Glomerular endothelial cell (primary cell): Measurements from ENCODE around the gene TTLL10. TPM values are rescaled to one million over a fixed set of nuclear protein-coding genes. Genes with fewer than 3 reads are reported as not detected.

ENCODE experiments used
- DNase-seq: peaks from one replicate; pipeline ENCODE4 v3.0.0-alpha.2; 2011; ENCODE audit warnings: low read depth, low spot score; ENCODE audit errors: extremely low read depth
- total RNA-seq: library from RNA; depleted of rRNA; stranded (reverse); fragments of >200 nt; gene quantifications from 2 replicates; pipeline ENCODE4 v1.2.3, GENCODE V29; 2015

Gene TTLL10
- total RNA-seq, 1 donor from 2014 or later = not detected

DNA sequence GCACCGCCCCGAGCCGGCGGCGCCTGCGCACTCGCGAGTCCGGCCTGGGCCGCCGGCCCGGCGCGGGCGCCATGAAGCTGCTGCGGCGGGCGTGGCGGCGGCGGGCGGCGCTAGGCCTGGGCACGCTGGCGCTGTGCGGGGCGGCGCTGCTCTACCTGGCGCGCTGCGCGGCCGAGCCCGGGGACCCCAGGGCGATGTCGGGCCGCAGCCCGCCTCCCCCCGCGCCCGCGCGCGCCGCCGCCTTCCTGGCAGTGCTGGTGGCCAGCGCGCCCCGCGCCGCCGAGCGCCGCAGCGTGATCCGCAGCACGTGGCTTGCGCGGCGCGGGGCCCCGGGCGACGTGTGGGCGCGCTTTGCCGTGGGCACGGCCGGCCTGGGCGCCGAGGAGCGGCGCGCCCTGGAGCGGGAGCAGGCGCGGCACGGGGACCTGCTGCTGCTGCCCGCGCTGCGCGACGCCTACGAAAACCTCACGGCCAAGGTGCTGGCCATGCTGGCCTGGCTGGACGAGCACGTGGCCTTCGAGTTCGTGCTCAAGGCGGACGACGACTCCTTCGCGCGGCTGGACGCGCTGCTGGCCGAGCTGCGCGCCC lies 58.6 kb downstream of the TTLL10 start, which contains the start of gene B3GALT6:
Gene B3GALT6, plus strand, starts transcription at position 30 of the 588 bp plus-strand sequence. Its CDS starts 42 bp downstream, at position 72.
- DNase-seq = no peak

DNA sequence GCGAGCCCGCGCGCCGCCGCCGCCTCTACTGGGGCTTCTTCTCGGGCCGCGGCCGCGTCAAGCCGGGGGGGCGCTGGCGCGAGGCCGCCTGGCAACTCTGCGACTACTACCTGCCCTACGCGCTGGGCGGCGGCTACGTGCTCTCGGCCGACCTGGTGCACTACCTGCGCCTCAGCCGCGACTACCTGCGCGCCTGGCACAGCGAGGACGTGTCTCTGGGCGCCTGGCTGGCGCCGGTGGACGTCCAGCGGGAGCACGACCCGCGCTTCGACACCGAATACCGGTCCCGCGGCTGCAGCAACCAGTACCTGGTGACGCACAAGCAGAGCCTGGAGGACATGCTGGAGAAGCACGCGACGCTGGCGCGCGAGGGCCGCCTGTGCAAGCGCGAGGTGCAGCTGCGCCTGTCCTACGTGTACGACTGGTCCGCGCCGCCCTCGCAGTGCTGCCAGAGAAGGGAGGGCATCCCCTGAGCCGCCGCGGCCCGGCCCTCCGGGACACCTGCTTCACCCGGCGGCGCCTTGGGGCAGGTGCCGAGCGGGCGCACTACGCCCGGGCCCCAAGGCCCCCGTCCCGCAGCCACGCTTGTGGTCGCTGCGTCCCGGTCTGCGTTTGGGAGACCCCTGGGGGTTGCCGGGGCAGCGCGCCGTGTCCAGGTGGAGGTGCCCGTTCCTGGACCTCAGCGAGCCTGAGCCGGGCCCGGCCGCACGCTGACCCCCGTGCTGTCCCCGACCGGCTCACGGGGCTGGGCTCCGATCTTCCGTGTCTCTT lies 59.3 kb downstream of the TTLL10 start:
- no peak for DNase-seq

- no peak for DNase-seq
Measured at GRCh38 chr1:1233567-1233892, 59.9 kb downstream of the TTLL10 start.

DNA sequence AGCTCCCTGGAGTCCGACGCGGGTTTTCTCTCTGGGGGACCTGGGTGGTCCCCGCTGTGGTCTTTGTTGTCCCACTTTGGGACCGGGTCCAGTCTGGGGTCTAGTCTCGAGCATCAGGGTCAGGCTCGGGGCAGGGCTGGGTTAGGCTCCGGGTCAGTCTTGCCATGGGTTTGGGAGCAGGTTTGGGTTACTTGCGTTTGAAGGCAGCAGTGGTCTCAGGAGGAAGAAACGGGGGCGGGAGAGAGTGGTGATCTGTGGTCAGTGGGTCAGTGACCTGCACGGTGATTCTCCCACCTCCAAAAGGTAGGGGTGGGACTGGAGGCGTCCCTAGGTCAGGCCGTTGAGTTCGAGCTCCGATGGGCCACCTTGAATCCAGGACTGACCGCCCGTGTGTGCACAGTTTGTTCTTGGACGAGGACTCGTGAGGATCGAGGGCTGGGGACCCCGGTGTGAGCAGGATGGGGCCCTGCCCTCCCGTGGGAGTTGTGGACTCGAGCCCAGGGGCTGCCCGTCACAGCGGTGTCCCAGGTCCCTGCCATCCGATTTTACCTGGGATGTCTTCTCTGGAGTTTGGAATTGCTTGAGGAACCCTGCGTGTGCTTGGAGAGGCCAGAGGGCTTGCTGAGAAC lies 60.6 kb downstream of the TTLL10 start:
- no peak for DNase-seq

GRCh38 chr1:1235016-1235744 lies 61.5 kb downstream of the TTLL10 start:
- DNase-seq = no peak

DNA sequence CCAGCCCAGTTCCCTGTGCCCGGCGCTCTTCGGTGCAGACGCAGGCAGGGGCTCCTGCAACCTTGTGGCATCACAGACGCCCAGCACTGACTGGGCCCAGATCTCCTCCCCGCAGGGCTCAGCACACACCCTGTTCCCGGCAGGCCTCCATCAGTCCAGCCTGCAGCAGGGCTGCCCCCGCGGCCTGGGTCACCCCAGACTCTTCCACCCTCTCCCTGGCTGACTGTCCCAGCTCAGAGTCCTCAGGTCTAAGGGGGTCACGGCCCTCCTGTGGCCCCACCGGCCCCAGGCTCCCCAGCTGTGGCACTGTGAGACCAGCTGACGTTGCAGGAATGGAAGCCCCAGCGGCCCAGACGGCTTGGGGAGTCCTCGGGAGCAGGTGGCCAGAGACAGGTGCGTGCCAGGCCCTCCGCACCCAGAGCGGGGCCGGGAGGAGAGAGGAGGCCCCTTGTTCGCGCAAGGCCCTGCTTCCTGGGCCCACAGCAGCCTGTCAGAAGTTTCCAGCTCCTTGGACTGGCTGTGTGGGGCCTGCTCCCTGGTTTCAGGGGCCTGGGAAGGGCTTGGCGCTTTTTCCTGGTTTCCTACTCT lies 62.6 kb downstream of the TTLL10 start:
- no peak for DNase-seq

- DNase-seq = no peak
Measured at GRCh38 chr1:1236945-1237873, 63.5 kb downstream of the TTLL10 start.

GRCh38 chr1:1237874-1238701 lies 64.4 kb downstream of the TTLL10 start:
- no peak for DNase-seq

GRCh38 chr1:1238702-1239178 lies 65.1 kb downstream of the TTLL10 start:
- DNase-seq = no peak

DNA sequence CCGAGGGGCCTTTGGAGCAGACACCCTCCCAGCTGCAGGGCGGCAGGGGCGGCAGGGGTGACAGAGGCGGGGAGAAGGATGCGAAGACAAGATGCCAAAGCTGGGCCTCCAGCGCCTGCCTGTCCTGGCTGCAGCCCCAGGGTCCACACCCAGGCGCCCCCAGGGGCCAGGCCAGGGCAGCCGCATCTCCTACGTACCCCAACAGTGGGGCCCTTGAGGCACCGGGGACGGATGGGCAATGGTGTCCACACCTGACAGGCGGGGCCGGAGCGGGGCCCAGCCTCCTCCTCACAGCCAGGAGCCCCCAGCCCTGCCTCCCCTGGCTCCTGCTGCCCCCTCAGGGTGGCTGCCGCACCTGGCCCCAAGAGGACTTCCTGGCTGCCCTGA lies 65.5 kb downstream of the TTLL10 start:
- DNase-seq = no peak

DNA sequence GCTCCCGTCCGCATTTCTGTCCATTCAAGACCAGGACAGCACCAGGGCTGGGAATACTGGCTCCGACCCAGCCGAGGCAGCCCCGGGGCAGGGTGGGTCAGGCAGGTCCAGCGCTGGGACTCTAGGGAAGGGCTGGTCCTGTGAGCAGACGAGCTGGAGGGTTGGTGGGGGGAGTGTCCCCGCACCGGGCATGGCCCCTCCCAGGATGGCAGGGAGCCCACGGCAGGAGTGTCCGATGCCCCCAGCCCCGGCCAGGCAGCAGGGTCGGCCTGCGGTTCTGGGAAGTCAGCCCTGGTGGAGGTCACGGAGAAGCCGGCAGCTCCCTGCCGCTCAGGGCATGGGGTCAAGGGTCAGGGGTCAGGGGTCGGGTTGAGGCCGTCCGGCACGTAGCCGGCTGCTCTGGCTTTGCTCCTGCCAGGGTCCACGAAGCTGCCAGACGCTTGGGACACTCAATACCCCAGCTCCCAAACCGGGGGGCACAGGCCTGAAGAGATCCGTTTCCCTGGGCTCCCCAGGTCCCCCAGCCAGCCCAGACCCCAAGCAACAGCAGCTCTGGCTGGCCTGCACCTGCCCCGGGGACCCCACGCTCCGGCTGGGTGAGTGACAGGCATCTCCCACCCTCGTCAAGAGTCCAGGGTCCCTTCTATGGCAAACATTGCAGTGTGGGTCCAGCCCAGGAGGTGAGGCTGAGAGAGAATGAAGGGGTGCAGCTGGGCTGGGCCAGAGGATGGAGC lies 66.1 kb downstream of the TTLL10 start:
- no peak for DNase-seq

DNA sequence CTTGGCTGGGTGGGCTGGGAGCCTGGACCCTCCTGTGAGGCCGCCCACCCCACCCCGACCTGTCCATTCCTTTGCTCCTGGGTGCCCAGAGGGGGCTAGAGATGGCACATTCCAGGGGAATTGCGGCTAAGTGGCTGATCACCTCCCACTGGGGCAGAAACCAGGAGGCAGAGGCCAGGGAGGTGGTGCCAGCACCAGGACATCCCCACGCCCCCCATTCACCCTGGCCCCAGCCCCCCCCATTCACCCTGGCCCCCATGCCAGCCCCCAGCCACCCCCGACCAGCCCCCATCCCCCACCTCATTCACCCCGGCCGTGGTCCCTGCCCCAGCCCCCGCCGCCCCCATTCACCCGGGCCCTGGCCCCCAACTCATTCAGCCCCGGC lies 66.7 kb downstream of the TTLL10 start:
- DNase-seq = no peak

GRCh38 chr1:1240822-1241587 lies 67.3 kb downstream of the TTLL10 start:
- no peak for DNase-seq

DNA sequence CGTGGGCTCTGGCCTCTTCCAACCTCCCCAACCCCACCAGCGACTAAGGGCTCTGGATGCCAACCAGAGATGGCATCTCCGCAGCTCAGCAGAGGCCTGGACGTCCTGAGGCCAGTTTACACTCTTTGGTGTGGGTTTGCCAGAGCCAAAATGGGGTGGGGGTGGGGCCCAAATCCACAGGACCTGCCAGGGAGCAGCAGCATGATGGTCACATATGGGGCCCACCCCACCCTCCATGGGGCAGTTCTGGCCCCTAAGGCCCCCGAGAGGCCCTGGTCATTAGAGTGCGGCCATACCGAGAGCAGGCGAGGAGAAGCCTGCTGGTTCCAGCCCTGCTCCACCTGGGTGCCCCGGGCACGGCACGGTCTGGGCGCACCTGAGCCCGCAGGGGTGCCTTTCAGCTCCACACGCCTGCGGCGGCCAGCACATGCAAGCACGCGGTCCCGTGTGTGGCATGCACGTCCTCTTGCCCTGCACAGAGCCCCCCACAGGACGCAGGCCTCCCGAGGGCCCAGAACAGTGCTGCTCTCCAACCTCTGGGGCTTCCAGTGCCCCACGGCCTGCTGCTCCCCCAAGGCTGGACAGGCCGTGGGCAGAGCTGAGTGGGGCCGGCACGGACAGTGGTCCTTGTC lies 68.0 kb downstream of the TTLL10 start:
- no peak for DNase-seq

GRCh38 chr1:1242461-1243265 lies 69.0 kb downstream of the TTLL10 start:
- no peak for DNase-seq

DNA sequence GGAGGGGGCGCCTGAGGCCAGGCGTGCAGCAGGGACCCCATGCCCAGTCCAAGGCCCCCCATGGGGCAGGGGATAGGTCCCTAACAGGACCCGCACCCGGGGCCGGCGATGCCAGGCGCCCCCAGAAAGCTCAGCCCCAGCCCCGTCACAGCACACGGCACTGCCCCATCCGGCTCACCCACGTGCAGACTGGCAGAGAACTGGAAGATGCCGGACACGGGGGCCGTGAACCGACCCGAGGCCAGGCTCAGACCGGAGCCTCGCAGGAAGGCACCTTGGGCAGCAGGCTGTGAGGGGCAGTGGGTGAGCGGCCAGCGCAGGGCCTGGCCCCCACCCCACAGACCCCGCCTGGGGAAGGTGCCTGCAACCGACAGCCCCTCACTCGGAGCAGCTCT lies 69.6 kb downstream of the TTLL10 start:
- DNase-seq = no peak
